Endothelial cell of umbilical vein (primary cell): Measurements from ENCODE around the gene PINK1.

Source experiments
- CTCF ChIP-seq, 2 donors: IDR thresholded peaks; 1 replicate in 1 of 2; 2 replicates in 1 of 2; pipeline ENCODE4 v1.5.1; 2011; ENCODE audit warnings: low read length in 2 of 2, mild to moderate bottlenecking in 2 of 2, moderate library complexity in 2 of 2, control low read depth in 1 of 2, inconsistent platforms in 1 of 2, low read depth in 1 of 2; ENCODE audit not compliant: insufficient read depth in 1 of 2; ENCODE audit errors: extremely low read depth in 1 of 2
- EZH2 ChIP-seq: IDR thresholded peaks from 2 replicates; pipeline ENCODE4 v1.6.1; 2012; ENCODE audit warnings: borderline replicate concordance, low read depth, mild to moderate bottlenecking, moderate library complexity, low read length, inconsistent platforms; ENCODE audit not compliant: severe bottlenecking
- FOS ChIP-seq: IDR thresholded peaks from 2 replicates; pipeline ENCODE4 v1.6.1; 2011; ENCODE audit warnings: mild to moderate bottlenecking, low read length, moderate library complexity, borderline replicate concordance; ENCODE audit not compliant: insufficient read depth
- JUN ChIP-seq: IDR thresholded peaks from 2 replicates; pipeline ENCODE4 v1.6.1; 2011; ENCODE audit warnings: borderline replicate concordance, low read depth; ENCODE audit not compliant: insufficient read length, insufficient read depth
- MAX ChIP-seq: IDR thresholded peaks from 2 replicates; pipeline ENCODE4 v1.6.1; 2011; ENCODE audit not compliant: insufficient read depth, insufficient read length
- MYC ChIP-seq: IDR thresholded peaks from one replicate; pipeline ENCODE4 v1.6.1; 2011; ENCODE audit warnings: mild to moderate bottlenecking, low read depth, low read length
- POLR2A ChIP-seq: IDR thresholded peaks from 2 replicates; pipeline ENCODE4 v1.6.1; 2012; ENCODE audit warnings: low read depth, mild to moderate bottlenecking, control low read depth, low read length
- POLR2AphosphoS5 ChIP-seq: IDR thresholded peaks from 2 replicates; pipeline ENCODE4 v1.6.1; 2012; ENCODE audit warnings: low read depth, mild to moderate bottlenecking, control low read depth, low read length, moderate library complexity; ENCODE audit not compliant: insufficient read depth

GRCh38 chr1:20634594-20635084, 1.4 kb downstream of the PINK1 start:
- TF ChIP-seq CTCF (IDR thresholded peaks at IDR 0.05; ENCODE audit: extremely low read depth in 1 of 2, insufficient read depth in 1 of 2, low read depth in 1 of 2, low read length in 2 of 2) (no peak), POLR2A (no peak), POLR2AphosphoS5 (no peak), MAX (no peak), FOS (no peak), JUN (no peak), MYC (no peak), EZH2 (no peak)
